Gastrocnemius medialis (tissue), 4 donors: ENCODE data around the gene OR52E8. TPM values are rescaled to one million over a fixed set of nuclear protein-coding genes. Genes with fewer than 3 reads are reported as not detected.

ENCODE experiments used
- ATAC-seq, 2 donors: fragments of 150-250 bp; one replicate each; pipeline ENCODE4 v1.9.1; 2016
- DNase-seq, 2 donors: peaks; one replicate each; pipeline ENCODE4 v3.0.0-alpha.2; 2019
- H3K27ac ChIP-seq, 4 donors: fragments of 200-600 bp; sonication (generic); 1 replicate in 1 of 4; 2 replicates in 3 of 4; pipeline ENCODE4 v1.5.1; 2016 to 2018; ENCODE audit warnings: mild to moderate bottlenecking in 2 of 4, moderate library complexity in 1 of 4
- H3K27me3 ChIP-seq, 3 donors: fragments of 200-600 bp; sonication (generic) in 2 of 3; 1 replicate in 1 of 3; 2 replicates in 2 of 3; pipeline versions ENCODE4 v1.5.1 to v1.6.0; 2016 to 2019; ENCODE audit warnings: mild to moderate bottlenecking in 1 of 3, moderate library complexity in 1 of 3
- H3K36me3 ChIP-seq, 2 donors: fragments of 200-600 bp; sonication (generic) in 1 of 2; one replicate each; pipeline ENCODE4 v1.5.1; 2017 to 2018
- H3K4me1 ChIP-seq, 2 donors: fragments of 200-600 bp; sonication (generic) in 1 of 2; one replicate each; pipeline ENCODE4 v1.5.1; 2016 to 2017; ENCODE audit warnings: mild to moderate bottlenecking in 2 of 2
- H3K4me3 ChIP-seq, 4 donors: fragments of 200-600 bp; sonication (generic) in 3 of 4; 1 replicate in 1 of 4; 2 replicates in 3 of 4; pipeline ENCODE4 v1.5.1; 2016 to 2019; ENCODE audit warnings: mild to moderate bottlenecking in 2 of 4
- H3K9me3 ChIP-seq, 3 donors: fragments of 200-600 bp; sonication (generic) in 2 of 3; 1 replicate in 1 of 3; 2 replicates in 2 of 3; pipeline ENCODE4 v1.5.1; 2016 to 2019
- CTCF ChIP-seq, 5 experiments: fragments of 450-650 bp in 3 of 5; fragments of 200-600 bp in 2 of 5; sonication (generic) in 2 of 5; IDR thresholded peaks in 4 of 5; conservative IDR thresholded peaks in 1 of 5; 1 replicate in 4 of 5; 2 replicates in 1 of 5; pipeline ENCODE4 v1.5.1; 2016 to 2019; ENCODE audit warnings: antibody characterized with exemption in 5 of 5, mild to moderate bottlenecking in 3 of 5, moderate library complexity in 3 of 5
- POLR2A ChIP-seq, 2 donors: fragments of 450-650 bp; IDR thresholded peaks; one replicate each; pipeline ENCODE4 v1.6.1; 2017; ENCODE audit warnings: antibody characterized with exemption in 2 of 2, mild to moderate bottlenecking in 2 of 2, moderate library complexity in 2 of 2
- in situ Hi-C, 4 donors: fragments of 200-750 bp; cut with MboI; loops; one replicate each; pipeline versions ENCODE4 v1.15.0 to v1.8.0; 2017; ENCODE audit warnings: low sequenced_read_pairs in 4 of 4
- intact Hi-C: fragments of 100-400 bp; cut with DNase I; formaldehyde crosslinking; loops from one replicate; pipeline ENCODE4 v1.15.1; 2023; ENCODE audit warnings: low total_unique reads
- total RNA-seq, 4 donors: library from RNA; depleted of rRNA; stranded (reverse); fragments of >200 nt; gene quantifications; one replicate each; pipeline versions ENCODE4 v1.1.0 to v1.2.3, GENCODE V29; 2016

The OR52E8 gene
- total RNA-seq, result not detected

- no peak for ATAC-seq
- H3K36me3 ChIP-seq, result no peaks in the 10 kb centered on the region
- no peaks in the 10 kb centered on the region for H3K4me1 ChIP-seq
- H3K27me3 ChIP-seq, result no peaks in the 10 kb centered on the region
- no peak within 1 kb of the TSS for H3K4me3 ChIP-seq
- intact Hi-C loops (no loop called here), in situ Hi-C loops (no loop called here)
- DNase-seq, result no peak
- no peaks in the 10 kb centered on the region for H3K9me3 ChIP-seq
- no peak within 1 kb of the TSS for H3K27ac ChIP-seq
- TF ChIP-seq POLR2A (IDR thresholded peaks at IDR 0.05), result no peak
- TF ChIP-seq CTCF (IDR thresholded peaks at IDR 0.05 in 4 of 5, conservative IDR thresholded peaks at IDR 0.05 in 1 of 5), result no peak
Measured at GRCh38 chr11:5857590-5857989, at the start of gene OR52E8. Gene OR52E8 (minus strand): TSS chr11:5857690. CDS start chr11:5857690, 0 bp downstream.

- Histone ChIP-seq H3K27me3 (no peaks in the 10 kb centered on the region), H3K4me3 (no peak overlapping the region), H3K9me3 (no peaks in the 10 kb centered on the region), H3K36me3 (no peaks in the 10 kb centered on the region), H3K27ac (no peak overlapping the region), H3K4me1 (no peaks in the 10 kb centered on the region)
- intact Hi-C loops, result no loop called here
- DNase-seq (no peak), ATAC-seq (no peak)
- TF ChIP-seq CTCF (IDR thresholded peaks at IDR 0.05 in 4 of 5, conservative IDR thresholded peaks at IDR 0.05 in 1 of 5) (no peak), POLR2A (IDR thresholded peaks at IDR 0.05) (no peak)
- in situ Hi-C loops, result no loop called here
Measured at GRCh38 chr11:5899534-5899933, 42.0 kb upstream of the OR52E8 start.

- Histone ChIP-seq H3K4me1 (no peaks in the 10 kb centered on the region), H3K27ac (no peak within 1 kb of the TSS), H3K4me3 (no peak within 1 kb of the TSS), H3K9me3 (no peaks in the 10 kb centered on the region), H3K36me3 (no peaks in the 10 kb centered on the region), H3K27me3 (no peaks in the 10 kb centered on the region)
- in situ Hi-C loops (no loop called here), intact Hi-C loops (no loop called here)
- no peak for TF ChIP-seq POLR2A (IDR thresholded peaks at IDR 0.05)
- no peak for TF ChIP-seq CTCF (IDR thresholded peaks at IDR 0.05 in 4 of 5, conservative IDR thresholded peaks at IDR 0.05 in 1 of 5)
- DNase-seq (no peak), ATAC-seq (no peak)
Measured at GRCh38 chr11:5892908-5893307, 35.4 kb upstream of the OR52E8 start, which contains the start of gene OR52E5. Gene OR52E5 (plus strand): TSS chr11:5893208. CDS start chr11:5900777, 7,569 bp downstream.

- Histone ChIP-seq H3K27ac (no peak overlapping the region), H3K9me3 (no peaks in the 10 kb centered on the region), H3K4me3 (no peak overlapping the region), H3K36me3 (no peaks in the 10 kb centered on the region), H3K4me1 (no peaks in the 10 kb centered on the region), H3K27me3 (no peaks in the 10 kb centered on the region)
- ATAC-seq, result no peak
- intact Hi-C loops (no loop called here), in situ Hi-C loops (no loop called here)
- no peak for DNase-seq
- TF ChIP-seq POLR2A (IDR thresholded peaks at IDR 0.05) (no peak), CTCF (IDR thresholded peaks at IDR 0.05 in 4 of 5, conservative IDR thresholded peaks at IDR 0.05 in 1 of 5) (peak in 2 of 5 experiments; percentile 19 to 33)
Measured at GRCh38 chr11:5891216-5891800, 33.8 kb upstream of the OR52E8 start.

GRCh38 chr11:5887661-5888060, 30.2 kb upstream of the OR52E8 start:
- no peak for TF ChIP-seq CTCF (IDR thresholded peaks at IDR 0.05 in 4 of 5, conservative IDR thresholded peaks at IDR 0.05 in 1 of 5)
- no peak for TF ChIP-seq POLR2A (IDR thresholded peaks at IDR 0.05)
- Histone ChIP-seq H3K27ac (no peak overlapping the region), H3K9me3 (no peaks in the 10 kb centered on the region), H3K27me3 (no peaks in the 10 kb centered on the region), H3K4me1 (no peaks in the 10 kb centered on the region), H3K4me3 (no peak overlapping the region), H3K36me3 (no peaks in the 10 kb centered on the region)
- in situ Hi-C loops, result no loop called here
- intact Hi-C loops, result no loop called here
- DNase-seq, result no peak
- no peak for ATAC-seq
